A549 (cell line): ENCODE results near the gene CELSR1. TPM values are rescaled to one million over a fixed set of nuclear protein-coding genes. Genes with fewer than 3 reads are reported as not detected.

Experiments
- ATAC-seq, 2 experiments: fragments of 200-7000 bp in 1 of 2; fragments of >200 bp in 1 of 2; cut with Nextera tagmentation in 1 of 2; cut with Tn5 transposase in 1 of 2; 3 replicates each; pipeline versions ENCODE4 v1.8.0 to v1.9.1; 2018 to 2020; ENCODE audit warnings: mild to moderate bottlenecking in 1 of 2, moderate library complexity in 1 of 2
- CTCF ChIA-PET: fragments of 300-600 bp; sonication (Branson Sonifier 250); formaldehyde crosslinking; extraction: SDS; loops from one replicate; lab custom pipeline; 2021; ENCODE audit warnings: antibody characterized with exemption, inconsistent platforms; lab: Yijun Ruan, JAX
- POLR2A ChIA-PET: fragments of 350-600 bp; formaldehyde crosslinking; extraction: SDS; loops from one replicate; lab custom pipeline; 2021; ENCODE audit warnings: antibody characterized with exemption, inconsistent platforms; lab: Yijun Ruan, JAX
- DNase-seq, 2 experiments: peaks; one replicate each; pipeline versions ENCODE4 v3.0.0 to v3.0.0-alpha.2; 2011 to 2016; ENCODE audit warnings: low read depth in 1 of 2, low spot score in 1 of 2
- FAIRE-seq: peaks from 2 replicates; lab custom pipeline; 2011; peaks lifted over from hg19 to GRCh38; lab: Jason Lieb, UNC
- H3K27ac ChIP-seq, 2 experiments: fragments of >200 bp; sonication (Bioruptor Twin); formaldehyde crosslinking; 3 replicates each; pipeline ENCODE4 v1.5.1; 2016 to 2017
- H3K4me1 ChIP-seq: fragments of >200 bp; sonication (Bioruptor Twin); formaldehyde crosslinking; 3 replicates; pipeline ENCODE4 v1.6.1; 2016
- H3K4me2 ChIP-seq: fragments of >200 bp; sonication (Bioruptor Twin); formaldehyde crosslinking; 3 replicates; pipeline ENCODE4 v1.6.1; 2016
- H3K4me3 ChIP-seq: fragments of >200 bp; sonication (Bioruptor Twin); formaldehyde crosslinking; 3 replicates; pipeline ENCODE4 v1.5.1; 2016
- H3K9me3 ChIP-seq: fragments of >200 bp; sonication (Bioruptor Twin); formaldehyde crosslinking; 3 replicates; pipeline ENCODE4 v1.6.1; 2016
- ATOH8 ChIP-seq: fragments of 250-450 bp; sonication (Bioruptor Pico); IDR thresholded peaks from 2 replicates; pipeline ENCODE4 v1.5.0; 2020; ENCODE audit warnings: low read depth, mild to moderate bottlenecking, moderate library complexity
- BHLHE40 ChIP-seq: IDR thresholded peaks from 2 replicates; pipeline ENCODE4 v1.6.1; 2012; ENCODE audit warnings: low read depth, low read length, inconsistent platforms
- CBX2 ChIP-seq: fragments of 200-600 bp; sonication (generic); IDR thresholded peaks from 2 replicates; pipeline ENCODE4 v1.6.1; 2016; ENCODE audit warnings: low read depth, mild to moderate bottlenecking, borderline replicate concordance
- CBX8 ChIP-seq: fragments of 200-600 bp; sonication (generic); IDR thresholded peaks from 2 replicates; pipeline ENCODE4 v1.6.1; 2016
- CEBPB ChIP-seq, 2 experiments: fragments of >200 bp in 1 of 2; sonication (Bioruptor Twin) in 1 of 2; formaldehyde crosslinking in 1 of 2; IDR thresholded peaks; 2 replicates each; pipeline ENCODE4 v1.6.1; 2012 to 2016
- E2F6 ChIP-seq: IDR thresholded peaks from 2 replicates; pipeline ENCODE4 v1.6.1; 2012; ENCODE audit warnings: low read depth, borderline replicate concordance
- EHF ChIP-seq: fragments of 250-450 bp; sonication (Bioruptor Pico); IDR thresholded peaks from 2 replicates; pipeline ENCODE4 v1.5.0; 2020; ENCODE audit warnings: mild to moderate bottlenecking
- EP300 ChIP-seq, 2 experiments: fragments of >200 bp; sonication (Bioruptor Twin); formaldehyde crosslinking; IDR thresholded peaks; 2 replicates in 1 of 2; 3 replicates in 1 of 2; pipeline ENCODE4 v1.6.1; 2016 to 2017
- FOXS1 ChIP-seq: fragments of 250-450 bp; sonication (Bioruptor Pico); IDR thresholded peaks from 2 replicates; pipeline ENCODE4 v1.5.0; 2020; ENCODE audit warnings: mild to moderate bottlenecking, moderate library complexity
- GATA3 ChIP-seq: IDR thresholded peaks from 2 replicates; pipeline ENCODE4 v1.6.1; 2012; ENCODE audit warnings: borderline replicate concordance
- HOXB5 ChIP-seq: fragments of 250-450 bp; sonication (Bioruptor Pico); IDR thresholded peaks from 2 replicates; pipeline ENCODE4 v1.5.0; 2020; ENCODE audit warnings: mild to moderate bottlenecking, moderate library complexity
- KDM5A ChIP-seq: fragments of 200-600 bp; sonication (generic); IDR thresholded peaks from 2 replicates; pipeline ENCODE4 v1.6.1; 2016; ENCODE audit warnings: antibody characterized with exemption, mild to moderate bottlenecking
- MAX ChIP-seq: IDR thresholded peaks from 2 replicates; pipeline ENCODE4 v1.6.1; 2012
- MAZ ChIP-seq: fragments of 150-350 bp; IDR thresholded peaks from 2 replicates; pipeline ENCODE4 v1.6.1; 2014; ENCODE audit warnings: antibody characterized with exemption, low read depth, low read length, borderline replicate concordance
- POLR2A ChIP-seq: IDR thresholded peaks from 2 replicates; pipeline ENCODE4 v1.6.1; 2012; ENCODE audit warnings: mild to moderate bottlenecking, low read length
- POLR2AphosphoS2 ChIP-seq: conservative IDR thresholded peaks from 2 replicates; pipeline ENCODE4 v1.6.1; 2012; ENCODE audit warnings: low read length, improper control_type of control experiment, inconsistent platforms
- RAD21 ChIP-seq, 2 experiments: fragments of >200 bp in 1 of 2; sonication (Bioruptor Twin) in 1 of 2; formaldehyde crosslinking in 1 of 2; IDR thresholded peaks in 1 of 2; conservative IDR thresholded peaks in 1 of 2; 2 replicates in 1 of 2; 3 replicates in 1 of 2; pipeline ENCODE4 v1.6.1; 2012 to 2018; ENCODE audit warnings: inconsistent platforms in 1 of 2
- RARB ChIP-seq: fragments of 250-450 bp; sonication (Bioruptor Pico); IDR thresholded peaks from 2 replicates; pipeline ENCODE4 v1.8.0; 2021; ENCODE audit warnings: mild to moderate bottlenecking, moderate library complexity
- RNF2 ChIP-seq: fragments of 200-600 bp; sonication (generic); IDR thresholded peaks from 2 replicates; pipeline ENCODE4 v1.6.1; 2016; ENCODE audit warnings: low read depth, mild to moderate bottlenecking, antibody characterized with exemption, moderate library complexity, borderline replicate concordance
- SMC3 ChIP-seq: fragments of >200 bp; sonication (Bioruptor Twin); formaldehyde crosslinking; IDR thresholded peaks from 3 replicates; pipeline ENCODE4 v1.6.1; 2018; ENCODE audit warnings: inconsistent platforms
- SREBF2 ChIP-seq: fragments of 450-650 bp; IDR thresholded peaks from 2 replicates; pipeline ENCODE4 v1.6.1; 2014; ENCODE audit warnings: mild to moderate bottlenecking, moderate library complexity
- TFCP2L1 ChIP-seq: fragments of 250-450 bp; sonication (Bioruptor Pico); IDR thresholded peaks from 2 replicates; pipeline ENCODE4 v1.5.0; 2021; ENCODE audit warnings: mild to moderate bottlenecking
- TP53 ChIP-seq: fragments of 250-450 bp; sonication (Bioruptor Pico); IDR thresholded peaks from 2 replicates; pipeline ENCODE4 v1.5.0; 2021; ENCODE audit warnings: mild to moderate bottlenecking, moderate library complexity
- ZC3H11A ChIP-seq: fragments of 450-650 bp; IDR thresholded peaks from 2 replicates; pipeline ENCODE4 v1.6.1; 2014; ENCODE audit warnings: antibody characterized with exemption, mild to moderate bottlenecking
- ZNF302 ChIP-seq: fragments of 250-450 bp; sonication (Bioruptor Pico); IDR thresholded peaks from 2 replicates; pipeline ENCODE4 v1.9.0; 2021; ENCODE audit warnings: inconsistent platforms, mild to moderate bottlenecking, moderate library complexity
- WGBS: methylation state at CpG from one replicate; pipeline ENCODE4 v1.1.6; 2017; ENCODE audit errors: missing lambda C conversion rate; 5-methylcytosine and 5-hydroxymethylcytosine counted together
- polyA plus RNA-seq, 4 experiments: library from polyadenylated mRNA; depleted of rRNA in 3 of 4; stranded (reverse); fragments of >200 nt; fragmentation: RNase III in 1 of 4; extraction: RNeasy Plus Mini Kit Qiagen cat#74134 plus additional on column Dnase treatment in 1 of 4; gene quantifications; 2 replicates in 3 of 4; 3 replicates in 1 of 4; pipeline ENCODE4 v1.2.3, GENCODE V29; 2011 to 2017
- TF ChIP-seq, protein P1 (sequence below): fragments of >200 bp; sonication (Bioruptor Twin); formaldehyde crosslinking; IDR thresholded peaks from 3 replicates; pipeline ENCODE4 v1.6.1; 2016

Gene CELSR1
- polyA plus RNA-seq, 2 of the 4 experiments (the other 2 are of a cell fraction) = 15.3 to 31.8 TPM

GRCh38 chr22:46535876-46536536 is 1.4 kb downstream of the CELSR1 start:
- peak overlapping the region; percentile 78 for H3K4me3 ChIP-seq
- ChIA-PET CTCF (interaction anchor here (1.0 to 12.0 kb wide), 6 partner anchors 51 to 182 kb away, joined by 3 to 184 read pairs (median 4); no protein-coding TSS in a partner anchor), POLR2A (interaction anchor here (0.6 kb wide), 1 partner anchor 168 kb away, joined by 3 read pairs; no protein-coding TSS in a partner anchor)
- H3K4me2 ChIP-seq = peak overlapping the region; percentile 74
- ATAC-seq (no peak), FAIRE-seq (no peak), DNase-seq (peak in 1 of 2 experiments; percentile 48)
- peaks cover 35% of the 10 kb centered on the region for H3K4me1 ChIP-seq
- no peaks in the 10 kb centered on the region for H3K9me3 ChIP-seq
- peak overlapping the region; percentile 89 to 100 for H3K27ac ChIP-seq
- TF ChIP-seq HOXB5 (no peak), CBX8 (no peak), TP53 (CRISPR knock-in tag) (no peak), E2F6 (peak; percentile 48; the same call in 1 of the 2 replicates), SMC3 (peak; percentile 34; the same call in 2 of the 3 replicates), RAD21 (conservative IDR thresholded peaks at IDR 0.05 in 1 of 2, IDR thresholded peaks at IDR 0.05 in 1 of 2) (peak; percentile 11 to 35; a peak in 2 of 5 replicates)
- TF ChIP-seq, all 56 proteins: peak for 3
- 89% methylated on average over 32 of the region's 78 CpGs for WGBS

- FAIRE-seq = no peak
- WGBS = 95% methylated on average over 36 of the region's 45 CpGs
- no peaks in the 10 kb centered on the region for H3K9me3 ChIP-seq
- peak overlapping the region in 1 of 2 experiments; percentile 100; a peak in 2 of 6 replicates for H3K27ac ChIP-seq
- no peak for ATAC-seq
- ChIA-PET CTCF (interaction anchor here (1.0 to 12.0 kb wide), 6 partner anchors 21 to 181 kb away, joined by 4 to 184 read pairs (median 15); no protein-coding TSS in a partner anchor), POLR2A (no interaction called here)
- no peak overlapping the region for H3K4me3 ChIP-seq
- H3K4me1 ChIP-seq = peaks cover 43% of the 10 kb centered on the region
- DNase-seq = no peak
- no peak for TF ChIP-seq POLR2AphosphoS2
- peak overlapping the region; percentile 74; the same call in 1 of the 3 replicates for H3K4me2 ChIP-seq
Measured at GRCh38 chr22:46534901-46535630, 2.4 kb downstream of the CELSR1 start.

GRCh38 chr22:46534177-46534776 is 3.1 kb downstream of the CELSR1 start:
- Histone ChIP-seq H3K4me3 (peak overlapping the region; percentile 53), H3K27ac (peak overlapping the region in 1 of 2 experiments; percentile 91; a peak in 3 of 6 replicates), H3K4me1 (peaks cover 47% of the 10 kb centered on the region), H3K9me3 (no peaks in the 10 kb centered on the region), H3K4me2 (peak overlapping the region; percentile 91)
- no peak for DNase-seq
- ChIA-PET POLR2A (interaction anchor here (1.1 kb wide), 1 partner anchor 166 kb away, joined by 3 read pairs; no protein-coding TSS in a partner anchor), CTCF (interaction anchor here (0.7 to 12.0 kb wide), 26 partner anchors 8 to 190 kb away, joined by 3 to 184 read pairs (median 6); no protein-coding TSS in a partner anchor)
- no peak for ATAC-seq
- no peak for TF ChIP-seq SREBF2
- TF ChIP-seq EHF (CRISPR knock-in tag) = no peak
- no peak for TF ChIP-seq CEBPB (IDR thresholded peaks at IDR 0.05)
- TF ChIP-seq EP300 (IDR thresholded peaks at IDR 0.05) = no peak
- no peak for TF ChIP-seq ATOH8
- no peak for TF ChIP-seq FOXS1
- no peak for TF ChIP-seq BHLHE40
- no peak for TF ChIP-seq ZC3H11A
- TF ChIP-seq MAX = no peak
- TF ChIP-seq RARB = no peak
- TF ChIP-seq TFCP2L1 (CRISPR knock-in tag) = no peak
- TF ChIP-seq MAZ = no peak
- TF ChIP-seq, protein P1, sequence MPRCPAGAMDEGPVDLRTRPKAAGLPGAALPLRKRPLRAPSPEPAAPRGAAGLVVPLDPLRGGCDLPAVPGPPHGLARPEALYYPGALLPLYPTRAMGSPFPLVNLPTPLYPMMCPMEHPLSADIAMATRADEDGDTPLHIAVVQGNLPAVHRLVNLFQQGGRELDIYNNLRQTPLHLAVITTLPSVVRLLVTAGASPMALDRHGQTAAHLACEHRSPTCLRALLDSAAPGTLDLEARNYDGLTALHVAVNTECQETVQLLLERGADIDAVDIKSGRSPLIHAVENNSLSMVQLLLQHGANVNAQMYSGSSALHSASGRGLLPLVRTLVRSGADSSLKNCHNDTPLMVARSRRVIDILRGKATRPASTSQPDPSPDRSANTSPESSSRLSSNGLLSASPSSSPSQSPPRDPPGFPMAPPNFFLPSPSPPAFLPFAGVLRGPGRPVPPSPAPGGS = no peak
- TF ChIP-seq KDM5A = no peak
- no peak for TF ChIP-seq POLR2A
- no peak for TF ChIP-seq ZNF302
- no peak for TF ChIP-seq RNF2
- TF ChIP-seq GATA3 = no peak
- no peak for TF ChIP-seq CBX2
- FAIRE-seq = no peak
- 94% methylated on average over 11 of the region's 30 CpGs for WGBS
